ENCODE results near the gene ZDHHC14. TPM values are rescaled to one million over a fixed set of nuclear protein-coding genes. Genes with fewer than 3 reads are reported as not detected.

The ZDHHC14 gene
- total RNA-seq, 4 donors from 2014 or later, result 11.4 to 20.8 (median 15.6) TPM

GRCh38 chr6:157429248-157429647, 48.3 kb downstream of the ZDHHC14 start:
- WGBS, 2 donors, result 92 to 97% methylated on average over 1 of the region's 1 CpG
- H3K9me3 ChIP-seq, result no peaks in the 10 kb centered on the region
- no peaks in the 10 kb centered on the region for H3K27me3 ChIP-seq
- no peak overlapping the region for H3K27ac ChIP-seq
- TF ChIP-seq CTCF (IDR thresholded peaks at IDR 0.05), result no peak
- no peak for TF ChIP-seq EP300 (IDR thresholded peaks at IDR 0.05)
- TF ChIP-seq POLR2A (IDR thresholded peaks at IDR 0.05), result no peak
- no peak for DNase-seq (ENCODE audit: low spot score in 2 of 2)
- no peaks in the 10 kb centered on the region for H3K4me1 ChIP-seq
- no peak overlapping the region for H3K4me3 ChIP-seq
- no peaks in the 10 kb centered on the region for H3K36me3 ChIP-seq

GRCh38 chr6:157430834-157431233, 49.8 kb downstream of the ZDHHC14 start:
- 73 to 92% methylated on average over 3 of the region's 3 CpGs for WGBS, 2 donors
- no peak overlapping the region for H3K27ac ChIP-seq

GRCh38 chr6:157432231-157432891, 51.4 kb downstream of the ZDHHC14 start:
- TF ChIP-seq POLR2A (IDR thresholded peaks at IDR 0.05) (no peak), EP300 (IDR thresholded peaks at IDR 0.05) (no peak), CTCF (IDR thresholded peaks at IDR 0.05) (no peak)
- Histone ChIP-seq H3K27me3 (no peaks in the 10 kb centered on the region), H3K36me3 (no peaks in the 10 kb centered on the region), H3K27ac (no peak overlapping the region), H3K4me1 (peaks cover 0 to 11% (median 0%) of the 10 kb centered on the region in 4 donors), H3K4me3 (no peak overlapping the region), H3K9me3 (no peaks in the 10 kb centered on the region)
- 60 to 78% methylated on average over 7 of the region's 7 CpGs for WGBS, 2 donors
- DNase-seq (ENCODE audit: low spot score in 2 of 2), result no peak

More at GRCh38 chr6:157430834-157431233, 49.8 kb downstream of the ZDHHC14 start:
- no peak for DNase-seq (ENCODE audit: low spot score in 2 of 2)
- Histone ChIP-seq H3K27me3 (no peaks in the 10 kb centered on the region), H3K9me3 (no peaks in the 10 kb centered on the region), H3K4me1 (no peaks in the 10 kb centered on the region), H3K36me3 (no peaks in the 10 kb centered on the region), H3K4me3 (no peak overlapping the region)
- no peak for TF ChIP-seq POLR2A (IDR thresholded peaks at IDR 0.05)
- no peak for TF ChIP-seq CTCF (IDR thresholded peaks at IDR 0.05)

GRCh38 chr6:157432892-157433265, 51.9 kb downstream of the ZDHHC14 start:
- no peaks in the 10 kb centered on the region for H3K27me3 ChIP-seq
- no peak for DNase-seq (ENCODE audit: low spot score in 2 of 2)
- WGBS, 2 donors, result 93 to 96% methylated on average over 11 of the region's 11 CpGs
- H3K4me3 ChIP-seq, result no peak overlapping the region
- H3K9me3 ChIP-seq, result no peaks in the 10 kb centered on the region
- no peaks in the 10 kb centered on the region for H3K36me3 ChIP-seq
- TF ChIP-seq EP300 (IDR thresholded peaks at IDR 0.05) (no peak), CTCF (IDR thresholded peaks at IDR 0.05) (no peak), POLR2A (IDR thresholded peaks at IDR 0.05) (no peak)
- no peak overlapping the region for H3K27ac ChIP-seq
- H3K4me1 ChIP-seq, result peaks cover 0 to 12% (median 0%) of the 10 kb centered on the region in 4 donors

GRCh38 chr6:157433678-157434081, 52.7 kb downstream of the ZDHHC14 start:
- H3K4me1 ChIP-seq, result peaks cover 0 to 20% (median 2%) of the 10 kb centered on the region in 4 donors
- no peaks in the 10 kb centered on the region for H3K27me3 ChIP-seq
- no peak overlapping the region for H3K4me3 ChIP-seq
- H3K27ac ChIP-seq, result no peak overlapping the region
- no peak for DNase-seq (ENCODE audit: low spot score in 2 of 2)
- TF ChIP-seq POLR2A (IDR thresholded peaks at IDR 0.05) (no peak), EP300 (IDR thresholded peaks at IDR 0.05) (no peak)
- H3K9me3 ChIP-seq, result no peaks in the 10 kb centered on the region
- no peaks in the 10 kb centered on the region for H3K36me3 ChIP-seq
- 92 to 97% methylated on average over 3 of the region's 3 CpGs for WGBS, 2 donors
